HepG2 (cell line): Measurements from ENCODE around the gene IGHMBP2. TPM values are rescaled to one million over a fixed set of nuclear protein-coding genes. Genes with fewer than 3 reads are reported as not detected.

Experiments
- ATAC-seq: fragments of 200-7000 bp; cut with Tn5 transposase; 3 replicates; pipeline ENCODE4 v1.9.1; 2020; ENCODE audit warnings: mild to moderate bottlenecking, moderate library complexity
- BruUV-seq: library from RNA; stranded (reverse); fragments of 400-500 nt; replicated peaks from 2 replicates; lab custom pipeline; 2021; lab: Mats Ljungman, UMichigan
- CTCF ChIA-PET: fragments of 300-600 bp; formaldehyde crosslinking; extraction: SDS; loops from one replicate; lab custom pipeline; 2021; ENCODE audit warnings: low total read pairs, inconsistent platforms, low intra/inter-chr PET ratio; lab: Yijun Ruan, JAX
- POLR2A ChIA-PET: fragments of 350-600 bp; sonication (Branson Sonifier 250); formaldehyde crosslinking; loops from one replicate; lab custom pipeline; 2020; ENCODE audit warnings: antibody characterized with exemption, inconsistent platforms; lab: Yijun Ruan, JAX
- DNase-seq: peaks from one replicate; pipeline ENCODE4 v3.0.0-alpha.2; 2015; ENCODE audit warnings: low spot score
- FAIRE-seq: peaks from 3 replicates; lab custom pipeline; 2011; peaks lifted over from hg19 to GRCh38; lab: Jason Lieb, UNC
- H2AFZ ChIP-seq: one replicate; pipeline ENCODE4 v1.6.1; 2011; ENCODE audit warnings: low read length, inconsistent platforms
- H3K27ac ChIP-seq: fragments of 300-600 bp; 3 replicates; pipeline ENCODE4 v1.8.0; 2011; ENCODE audit warnings: mixed run types, mild to moderate bottlenecking, mixed read lengths, low read length, inconsistent platforms; ENCODE audit not compliant: insufficient read depth; ENCODE audit errors: extremely low read length
- H3K27me3 ChIP-seq, 2 experiments: fragments of 200-600 bp in 1 of 2; 2 replicates in 1 of 2; 3 replicates in 1 of 2; pipeline versions ENCODE4 v1.6.0 to v1.8.0; 2011; ENCODE audit warnings: low read length in 2 of 2, mild to moderate bottlenecking in 2 of 2, moderate library complexity in 2 of 2, inconsistent platforms in 1 of 2; ENCODE audit not compliant: insufficient read depth in 2 of 2, control insufficient read depth in 1 of 2
- H3K36me3 ChIP-seq, 2 experiments: fragments of 200-600 bp in 1 of 2; replicated peaks in 1 of 2; 2 replicates in 1 of 2; 3 replicates in 1 of 2; pipeline versions ENCODE4 v1.5.1 to v1.8.0; 2011; ENCODE audit warnings: low read length in 2 of 2, inconsistent platforms in 1 of 2; ENCODE audit not compliant: insufficient read depth in 2 of 2, control insufficient read depth in 1 of 2
- H3K4me1 ChIP-seq: 2 replicates; pipeline ENCODE4 v1.5.1; 2012; ENCODE audit warnings: low read length, inconsistent platforms; ENCODE audit not compliant: insufficient read depth
- H3K4me2 ChIP-seq: 2 replicates; pipeline ENCODE4 v1.6.0; 2011; ENCODE audit warnings: low read depth, low read length, inconsistent platforms
- H3K4me3 ChIP-seq, 3 experiments: fragments of 200-600 bp in 1 of 3; sonication (generic), shearing (Covaris generic) in 1 of 3; replicated peaks in 1 of 3; 2 replicates each; pipeline ENCODE4 v1.5.1; 2011 to 2016; ENCODE audit warnings: low read length in 3 of 3, inconsistent platforms in 2 of 3, low read depth in 2 of 3, mild to moderate bottlenecking in 2 of 3, control low read depth in 1 of 3, mixed read lengths in 1 of 3; ENCODE audit not compliant: insufficient read depth in 1 of 3
- H3K79me2 ChIP-seq: one replicate; pipeline ENCODE4 v1.6.1; 2011; ENCODE audit warnings: low read length, inconsistent platforms; ENCODE audit not compliant: insufficient read depth
- H3K9ac ChIP-seq: 2 replicates; pipeline ENCODE4 v1.6.0; 2011; ENCODE audit warnings: mild to moderate bottlenecking, low read depth, low read length, inconsistent platforms; ENCODE audit not compliant: insufficient read depth
- H3K9me3 ChIP-seq: 2 replicates; pipeline ENCODE4 v1.5.1; 2012; ENCODE audit warnings: mild to moderate bottlenecking, low read length
- H4K20me1 ChIP-seq: 2 replicates; pipeline ENCODE4 v1.6.0; 2011; ENCODE audit warnings: inconsistent platforms, mild to moderate bottlenecking, low read length, moderate library complexity; ENCODE audit not compliant: insufficient read depth
- ATF7 ChIP-seq, 2 experiments: fragments of 450-650 bp in 1 of 2; sonication (generic) in 1 of 2; formaldehyde crosslinking in 1 of 2; IDR thresholded peaks; 2 replicates each; pipeline versions ENCODE4 v1.4.0 to v1.6.1; 2016 to 2020; ENCODE audit warnings: antibody characterized with exemption in 1 of 2, mild to moderate bottlenecking in 1 of 2, missing genetic modification reagents in 1 of 2
- ATM ChIP-seq: fragments of 450-650 bp; IDR thresholded peaks from 2 replicates; pipeline ENCODE4 v1.7.1; 2017; ENCODE audit warnings: mild to moderate bottlenecking, borderline replicate concordance
- CREB1 ChIP-seq, 2 experiments: fragments of 450-650 bp in 1 of 2; IDR thresholded peaks; 2 replicates each; pipeline ENCODE4 v1.6.1; 2016 to 2017; ENCODE audit warnings: control low read depth in 1 of 2, mild to moderate bottlenecking in 1 of 2, missing compliant biosample characterization in 1 of 2, missing genetic modification characterization in 1 of 2
- FOXK2 ChIP-seq: fragments of 450-650 bp; IDR thresholded peaks from 2 replicates; pipeline ENCODE4 v1.6.1; 2016
- RARG ChIP-seq: sonication (generic); formaldehyde crosslinking; IDR thresholded peaks from 2 replicates; pipeline ENCODE4 v1.4.0; 2020; ENCODE audit warnings: low read depth, mild to moderate bottlenecking, missing genetic modification reagents
- SYNCRIP ChIP-seq: fragments of 200-400 bp; formaldehyde crosslinking; IDR thresholded peaks from 2 replicates; pipeline ENCODE4 v1.6.1; 2018; ENCODE audit warnings: mild to moderate bottlenecking, low read depth, low read length; ENCODE audit not compliant: insufficient read depth
- WGBS: methylation state at CpG from one replicate; pipeline ENCODE4 v1.1.6; 2017; ENCODE audit warnings: low lambda C conversion rate; 5-methylcytosine and 5-hydroxymethylcytosine counted together
- in situ Hi-C: cut with HindIII; loops from 2 replicates; pipeline ENCODE4 v1.10.0; 2017; ENCODE audit warnings: low pct_unique_long_range_greater_than_20kb; ENCODE audit not compliant: extremely low pct_ligation_motif_present
- intact Hi-C: fragments of 100-400 bp; cut with micrococcal nuclease; formaldehyde crosslinking; loops from one replicate; pipeline ENCODE4 v1.10.0; 2022; ENCODE audit not compliant: unreplicated experiment
- polyA plus RNA-seq, 8 experiments: library from polyadenylated mRNA; depleted of rRNA in 3 of 8; stranded (reverse) in 7 of 8; unstranded in 1 of 8; fragments of >200 nt; fragmentation: Illumina TruSeq in 4 of 8; extraction: Trizol in 4 of 8; gene quantifications; 2 replicates each; pipeline versions ENCODE4 v1.2.1 to v1.2.3, GENCODE V29; 2011 to 2016; ENCODE audit warnings: low read depth in 4 of 8, missing spikeins in 1 of 8, mixed read lengths in 1 of 8; ENCODE audit not compliant: insufficient read depth in 1 of 8
- total RNA-seq, 5 experiments: library from RNA; depleted of rRNA; stranded (reverse); fragments of >200 nt; fragmentation: Illumina TruSeq; extraction: Trizol; gene quantifications; 2 replicates each; pipeline ENCODE4 v1.2.3, GENCODE V29; 2016; ENCODE audit warnings: low read depth in 1 of 5
- TF ChIP-seq, protein P1 (sequence below): sonication (generic); formaldehyde crosslinking; conservative IDR thresholded peaks from 2 replicates; pipeline ENCODE4 v1.8.1; 2023; ENCODE audit warnings: missing genetic modification reagents
- TF ChIP-seq, protein P2 (sequence below): sonication (generic); formaldehyde crosslinking; IDR thresholded peaks from 2 replicates; pipeline ENCODE4 v1.5.0; 2020; ENCODE audit warnings: mild to moderate bottlenecking, missing genetic modification reagents

The IGHMBP2 gene
- total and polyA plus RNA-seq, 2 of the 13 experiments (the other 11 are each of a cell fraction or from before 2014, with no cell fraction given) = 8.9 to 9.9 TPM

DNA sequence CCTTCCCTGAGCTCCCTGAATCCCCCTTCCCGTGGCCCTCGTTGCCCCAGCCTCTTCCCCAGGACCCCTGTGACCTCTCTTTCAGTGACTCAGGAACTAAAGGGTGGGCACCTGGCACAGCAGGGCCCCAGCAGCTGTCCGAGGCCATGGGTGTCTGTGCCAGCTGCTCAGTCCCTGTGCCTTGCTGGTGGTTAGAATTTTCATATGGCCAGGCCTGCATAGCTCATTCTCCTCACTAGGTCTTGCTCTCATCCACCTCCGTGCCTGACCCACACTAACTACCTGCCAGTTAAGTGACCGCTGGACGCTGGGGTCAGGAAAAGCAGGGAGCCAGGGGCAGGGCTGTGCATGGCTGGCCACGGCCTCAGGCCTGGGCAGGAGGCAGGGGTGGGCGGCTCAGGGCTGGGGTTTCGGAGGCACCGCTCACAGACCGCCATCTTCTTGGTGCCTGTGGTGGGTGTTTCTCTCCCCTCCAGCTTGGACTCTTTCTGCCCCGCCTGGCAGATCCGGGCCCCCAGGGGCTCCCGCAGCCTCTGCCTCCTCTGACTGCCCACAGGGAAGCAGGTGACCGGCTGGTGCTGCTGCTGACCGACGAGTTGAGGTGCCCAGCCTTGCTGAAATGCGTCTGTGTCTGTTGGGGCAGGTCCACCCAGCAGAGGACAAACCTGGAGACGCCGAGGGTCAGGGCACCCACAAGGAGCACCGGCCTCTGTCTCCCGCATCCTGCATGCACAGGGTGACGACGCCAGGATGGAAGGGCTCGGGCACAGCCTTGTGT lies 56.8 kb downstream of the IGHMBP2 start:
- no peak overlapping the region for H3K27ac ChIP-seq
- DNase-seq (no peak), ATAC-seq (no peak), FAIRE-seq (no peak)
- H4K20me1 ChIP-seq = no peaks in the 10 kb centered on the region
- H3K27me3 ChIP-seq = peaks cover 2 to 16% of the 10 kb centered on the region in 2 experiments
- intact Hi-C loops (no loop called here), in situ Hi-C loops (no loop called here)
- ChIA-PET POLR2A (no interaction called here), CTCF (no interaction called here)
- no peak overlapping the region for H3K4me2 ChIP-seq
- no TSS peak for BruUV-seq
- TF ChIP-seq, protein P1, sequence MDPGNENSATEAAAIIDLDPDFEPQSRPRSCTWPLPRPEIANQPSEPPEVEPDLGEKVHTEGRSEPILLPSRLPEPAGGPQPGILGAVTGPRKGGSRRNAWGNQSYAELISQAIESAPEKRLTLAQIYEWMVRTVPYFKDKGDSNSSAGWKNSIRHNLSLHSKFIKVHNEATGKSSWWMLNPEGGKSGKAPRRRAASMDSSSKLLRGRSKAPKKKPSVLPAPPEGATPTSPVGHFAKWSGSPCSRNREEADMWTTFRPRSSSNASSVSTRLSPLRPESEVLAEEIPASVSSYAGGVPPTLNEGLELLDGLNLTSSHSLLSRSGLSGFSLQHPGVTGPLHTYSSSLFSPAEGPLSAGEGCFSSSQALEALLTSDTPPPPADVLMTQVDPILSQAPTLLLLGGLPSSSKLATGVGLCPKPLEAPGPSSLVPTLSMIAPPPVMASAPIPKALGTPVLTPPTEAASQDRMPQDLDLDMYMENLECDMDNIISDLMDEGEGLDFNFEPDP (CRISPR knock-in tag) = no peak
- TF ChIP-seq SYNCRIP (no peak), ATM (no peak), RARG (CRISPR knock-in tag) (no peak), FOXK2 (no peak)
- 18% methylated on average over 4 of the region's 25 CpGs for WGBS
- no peak overlapping the region for H2AFZ ChIP-seq
- H3K79me2 ChIP-seq = no peaks in the 10 kb centered on the region
- H3K4me1 ChIP-seq = no peaks in the 10 kb centered on the region
- H3K4me3 ChIP-seq = no peak overlapping the region
- H3K9ac ChIP-seq = no peak overlapping the region
- H3K9me3 ChIP-seq = no peaks in the 10 kb centered on the region
- no peaks in the 10 kb centered on the region for H3K36me3 ChIP-seq

DNA sequence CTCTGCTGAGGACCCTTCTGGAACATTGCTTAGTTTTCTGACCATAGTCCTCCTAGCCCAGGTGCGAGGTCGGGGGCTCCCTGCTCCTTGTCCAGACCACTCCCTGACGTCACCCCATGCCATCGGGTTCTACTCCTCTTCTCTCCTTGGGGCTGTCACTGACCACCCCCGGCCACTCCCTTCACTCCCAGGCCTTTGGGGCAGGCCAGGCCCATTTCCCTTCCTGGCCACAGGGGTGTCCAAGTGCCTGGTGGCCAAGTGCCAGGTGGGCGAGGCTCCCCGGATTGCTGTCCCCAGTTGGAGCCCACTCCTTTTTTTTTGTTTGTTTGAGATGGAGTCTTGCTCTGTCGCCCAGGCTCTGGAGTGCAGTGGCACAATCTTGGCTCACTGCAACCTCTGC lies 57.6 kb downstream of the IGHMBP2 start:
- no peak overlapping the region for H3K4me2 ChIP-seq
- no peaks in the 10 kb centered on the region for H3K36me3 ChIP-seq
- 11% methylated on average over 5 of the region's 8 CpGs for WGBS
- TF ChIP-seq, protein P2, sequence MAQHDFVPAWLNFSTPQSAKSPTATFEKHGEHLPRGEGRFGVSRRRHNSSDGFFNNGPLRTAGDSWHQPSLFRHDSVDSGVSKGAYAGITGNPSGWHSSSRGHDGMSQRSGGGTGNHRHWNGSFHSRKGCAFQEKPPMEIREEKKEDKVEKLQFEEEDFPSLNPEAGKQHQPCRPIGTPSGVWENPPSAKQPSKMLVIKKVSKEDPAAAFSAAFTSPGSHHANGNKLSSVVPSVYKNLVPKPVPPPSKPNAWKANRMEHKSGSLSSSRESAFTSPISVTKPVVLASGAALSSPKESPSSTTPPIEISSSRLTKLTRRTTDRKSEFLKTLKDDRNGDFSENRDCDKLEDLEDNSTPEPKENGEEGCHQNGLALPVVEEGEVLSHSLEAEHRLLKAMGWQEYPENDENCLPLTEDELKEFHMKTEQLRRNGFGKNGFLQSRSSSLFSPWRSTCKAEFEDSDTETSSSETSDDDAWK (CRISPR knock-in tag) = no peak
- TF ChIP-seq ATF7 (IDR thresholded peaks at IDR 0.05) (peak; percentile 49), ATF7 (CRISPR knock-in tag; IDR thresholded peaks at IDR 0.05) (no peak), CREB1 (IDR thresholded peaks at IDR 0.05) (peak; percentile 72), CREB1 (CRISPR knock-in tag; IDR thresholded peaks at IDR 0.05) (no peak)
- H3K27ac ChIP-seq = no peak overlapping the region
- no peaks in the 10 kb centered on the region for H3K9me3 ChIP-seq
- in situ Hi-C loops = no loop called here
- H2AFZ ChIP-seq = no peak overlapping the region
- FAIRE-seq (no peak), DNase-seq (no peak), ATAC-seq (peak; percentile 20; the same call in 1 of the 3 replicates)
- CTCF ChIA-PET = no interaction called here
- POLR2A ChIA-PET = no interaction called here
- H3K27me3 ChIP-seq = peaks cover 2 to 16% of the 10 kb centered on the region in 2 experiments
- intact Hi-C loops = no loop called here
- H3K9ac ChIP-seq = no peak overlapping the region
- H4K20me1 ChIP-seq = no peaks in the 10 kb centered on the region
- no peaks in the 10 kb centered on the region for H3K79me2 ChIP-seq
- no TSS peak for BruUV-seq
- H3K4me3 ChIP-seq = no peak overlapping the region
- no peaks in the 10 kb centered on the region for H3K4me1 ChIP-seq
